Duodenal mucosa (tissue), 2 donors: ENCODE results near the gene U2SURP.
A peak's percentile ranks its signal among the peaks of the same experiment; 100 is the strongest.

Experiments
- H3K27ac ChIP-seq: one replicate; pipeline ENCODE4 v1.7.0; 2013; ENCODE audit warnings: low read depth, low read length
- H3K27me3 ChIP-seq, 2 donors: one replicate each; pipeline ENCODE4 v1.7.0; 2013; ENCODE audit warnings: low read length in 2 of 2, control low read depth in 1 of 2; ENCODE audit not compliant: insufficient read depth in 2 of 2, control insufficient read depth in 1 of 2
- H3K36me3 ChIP-seq, 2 donors: one replicate each; pipeline ENCODE4 v1.7.0; 2013; ENCODE audit warnings: low read length in 2 of 2, control low read depth in 1 of 2; ENCODE audit not compliant: insufficient read depth in 2 of 2, control insufficient read depth in 1 of 2
- H3K4me1 ChIP-seq, 2 donors: one replicate each; pipeline ENCODE4 v1.7.0; 2013; ENCODE audit warnings: low read length in 2 of 2, control low read depth in 1 of 2; ENCODE audit not compliant: insufficient read depth in 2 of 2, control insufficient read depth in 1 of 2
- H3K4me3 ChIP-seq, 2 donors: one replicate each; pipeline ENCODE4 v1.7.0; 2013; ENCODE audit warnings: low read length in 2 of 2, low read depth in 1 of 2
- H3K9ac ChIP-seq, 2 donors: one replicate each; pipeline ENCODE4 v1.7.0; 2013; ENCODE audit warnings: low read length in 2 of 2, low read depth in 1 of 2
- H3K9me3 ChIP-seq, 2 donors: one replicate each; pipeline ENCODE4 v1.7.0; 2013; ENCODE audit warnings: low read length in 2 of 2, control low read depth in 1 of 2; ENCODE audit not compliant: control insufficient read depth in 1 of 2

U2SURP gene

DNA sequence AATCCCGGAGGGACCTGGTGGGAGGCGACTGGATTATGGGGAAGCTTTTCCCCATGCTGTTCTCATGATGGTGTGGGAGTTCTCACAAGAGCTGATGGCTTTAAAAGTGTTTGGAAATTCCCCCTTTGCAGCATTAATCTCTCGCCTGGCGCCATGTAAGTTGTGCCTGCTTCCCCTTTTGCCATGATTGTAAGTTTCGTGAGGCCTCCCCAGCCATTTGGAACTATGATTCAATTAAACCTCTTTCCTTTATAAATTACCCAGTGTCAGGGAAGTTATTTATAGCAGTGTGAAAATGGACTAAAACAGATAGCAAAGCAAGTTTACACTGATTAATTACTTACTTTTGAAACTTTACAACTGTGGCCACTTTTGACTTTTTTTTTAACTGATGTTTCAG, 10.6 kb upstream of the U2SURP start:
- Histone ChIP-seq H3K36me3 (no peaks in the 10 kb centered on the region), H3K4me3 (no peak overlapping the region), H3K9me3 (no peaks in the 10 kb centered on the region), H3K27me3 (peaks cover 0 to 4% of the 10 kb centered on the region in 2 donors), H3K4me1 (peaks cover 0 to 2% of the 10 kb centered on the region in 2 donors), H3K9ac (no peak overlapping the region), H3K27ac (no peak overlapping the region)

DNA sequence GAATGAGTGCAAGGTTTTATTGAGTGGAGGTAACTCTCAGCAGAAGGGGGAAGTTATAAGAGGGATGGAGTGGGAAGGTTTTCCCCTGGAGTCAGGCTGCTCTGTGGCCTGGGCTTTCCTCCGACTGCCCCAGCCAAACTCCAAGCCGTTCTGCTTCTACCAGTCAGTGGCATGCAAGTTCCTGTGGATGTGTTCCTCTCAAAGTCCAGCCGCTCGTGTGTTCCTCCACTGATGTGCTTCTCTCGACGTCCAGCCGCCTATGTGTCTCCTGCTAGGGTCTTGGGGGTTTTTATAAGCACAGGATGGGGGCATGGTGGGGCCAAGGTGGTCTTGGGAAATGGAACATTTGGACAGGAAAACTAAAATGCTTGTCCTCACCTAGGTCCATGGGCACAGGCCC, 9.0 kb upstream of the U2SURP start:
- no peaks in the 10 kb centered on the region for H3K9me3 ChIP-seq
- peaks cover 0 to 4% of the 10 kb centered on the region in 2 donors for H3K27me3 ChIP-seq
- no peak overlapping the region for H3K4me3 ChIP-seq
- peaks cover 0 to 2% of the 10 kb centered on the region in 2 donors for H3K4me1 ChIP-seq
- H3K27ac ChIP-seq, result no peak overlapping the region
- H3K9ac ChIP-seq, result no peak overlapping the region
- no peaks in the 10 kb centered on the region for H3K36me3 ChIP-seq

GRCh38 chr3:142993958-142994442, 7.4 kb upstream of the U2SURP start:
- Histone ChIP-seq H3K27me3 (no peaks in the 10 kb centered on the region), H3K9me3 (no peaks in the 10 kb centered on the region), H3K27ac (no peak overlapping the region), H3K9ac (no peak overlapping the region), H3K36me3 (no peaks in the 10 kb centered on the region), H3K4me1 (no peaks in the 10 kb centered on the region), H3K4me3 (no peak overlapping the region)

DNA sequence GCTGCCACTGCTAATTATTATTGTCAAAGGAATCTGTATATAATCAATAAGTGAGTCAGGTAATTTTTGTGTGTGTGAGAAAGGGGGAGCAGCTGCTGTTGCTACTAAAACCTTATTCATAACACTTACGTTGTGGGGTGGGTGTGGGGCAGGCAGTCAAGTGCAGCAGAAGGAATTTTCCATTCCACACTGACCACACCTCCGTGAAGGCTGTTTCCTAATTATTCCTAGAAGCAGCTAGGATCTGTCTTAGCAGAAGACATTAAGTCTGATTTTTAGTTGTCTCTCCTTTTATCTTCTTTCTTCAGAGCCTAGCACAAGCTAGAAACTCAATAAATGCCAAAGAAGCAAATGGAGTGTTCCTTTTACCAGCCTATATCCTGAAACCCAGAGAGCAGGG, 4.0 kb upstream of the U2SURP start:
- Histone ChIP-seq H3K27ac (no peak overlapping the region), H3K9ac (no peak overlapping the region)

GRCh38 chr3:142998439-142998838, 2.9 kb upstream of the U2SURP start:
- Histone ChIP-seq H3K27me3 (no peaks in the 10 kb centered on the region), H3K9me3 (no peaks in the 10 kb centered on the region), H3K4me1 (peaks cover 14 to 16% of the 10 kb centered on the region in 2 donors), H3K4me3 (no peak overlapping the region), H3K9ac (no peak overlapping the region), H3K27ac (no peak overlapping the region), H3K36me3 (no peaks in the 10 kb centered on the region)

More for the DNA sequence above, 4.0 kb upstream of the U2SURP start:
- no peaks in the 10 kb centered on the region for H3K36me3 ChIP-seq
- no peaks in the 10 kb centered on the region for H3K9me3 ChIP-seq
- H3K4me3 ChIP-seq, result no peak overlapping the region
- H3K4me1 ChIP-seq, result peaks cover 6% of the 10 kb centered on the region in 2 donors
- H3K27me3 ChIP-seq, result no peaks in the 10 kb centered on the region

DNA sequence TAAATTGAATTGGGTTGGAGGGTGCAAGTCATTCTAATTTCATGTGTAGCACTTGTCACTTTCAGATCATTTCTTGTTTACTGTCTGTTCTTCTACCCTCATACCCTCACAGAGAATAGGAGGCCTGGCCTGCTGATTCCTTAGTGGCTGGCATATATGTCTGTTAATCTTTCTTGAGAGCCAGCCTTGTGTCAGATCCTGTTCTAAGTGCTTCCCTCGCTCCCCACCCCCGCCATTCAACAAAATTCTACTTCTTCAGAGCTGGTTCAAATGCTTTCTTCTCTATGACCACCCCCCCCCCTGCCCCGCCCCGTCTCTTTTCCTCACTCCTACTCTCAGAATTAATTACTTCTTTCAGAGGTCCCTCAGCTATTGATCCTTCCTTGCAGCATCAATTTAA, 1.5 kb upstream of the U2SURP start:
- Histone ChIP-seq H3K4me3 (peak overlapping the region in 1 of 2 donors; percentile 87), H3K36me3 (no peaks in the 10 kb centered on the region)

GRCh38 chr3:143000528-143000927, 842 bp upstream of the U2SURP start:
- H3K27me3 ChIP-seq, result no peaks in the 10 kb centered on the region
- no peaks in the 10 kb centered on the region for H3K9me3 ChIP-seq
- H3K27ac ChIP-seq, result peak overlapping the region; percentile 73
- no peaks in the 10 kb centered on the region for H3K36me3 ChIP-seq
- H3K4me3 ChIP-seq, result peak overlapping the region; percentile 87 to 98
- peaks cover 14 to 16% of the 10 kb centered on the region in 2 donors for H3K4me1 ChIP-seq
- peak overlapping the region; percentile 90 to 97 for H3K9ac ChIP-seq

More for the DNA sequence above, 1.5 kb upstream of the U2SURP start:
- Histone ChIP-seq H3K4me1 (peaks cover 14 to 16% of the 10 kb centered on the region in 2 donors), H3K9ac (peak overlapping the region in 1 of 2 donors; percentile 90), H3K27me3 (no peaks in the 10 kb centered on the region), H3K9me3 (no peaks in the 10 kb centered on the region), H3K27ac (no peak overlapping the region)

DNA sequence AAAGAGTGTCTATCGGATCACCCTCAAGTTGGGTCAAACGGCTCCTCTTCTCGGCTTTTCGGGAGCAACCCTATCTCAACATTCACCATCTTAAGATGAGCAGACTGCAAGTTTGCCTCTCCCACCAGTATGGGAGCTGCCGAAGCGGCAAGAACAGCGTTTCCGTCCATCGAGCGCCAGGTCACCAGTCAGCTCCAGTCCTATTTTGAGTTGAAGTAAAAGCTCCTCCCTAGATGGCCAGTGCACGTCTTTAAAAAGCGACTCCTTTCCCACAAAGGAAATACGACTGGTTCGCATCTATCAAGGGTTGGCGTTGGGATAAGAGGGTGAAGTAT, 369 bp upstream of the U2SURP start:
- peaks cover 14 to 16% of the 10 kb centered on the region in 2 donors for H3K4me1 ChIP-seq
- H3K4me3 ChIP-seq, result peak overlapping the region; percentile 87 to 98
- no peaks in the 10 kb centered on the region for H3K9me3 ChIP-seq
- no peaks in the 10 kb centered on the region for H3K36me3 ChIP-seq
- H3K27me3 ChIP-seq, result no peaks in the 10 kb centered on the region
- peak overlapping the region; percentile 73 for H3K27ac ChIP-seq
- H3K9ac ChIP-seq, result peak overlapping the region; percentile 90 to 97

DNA sequence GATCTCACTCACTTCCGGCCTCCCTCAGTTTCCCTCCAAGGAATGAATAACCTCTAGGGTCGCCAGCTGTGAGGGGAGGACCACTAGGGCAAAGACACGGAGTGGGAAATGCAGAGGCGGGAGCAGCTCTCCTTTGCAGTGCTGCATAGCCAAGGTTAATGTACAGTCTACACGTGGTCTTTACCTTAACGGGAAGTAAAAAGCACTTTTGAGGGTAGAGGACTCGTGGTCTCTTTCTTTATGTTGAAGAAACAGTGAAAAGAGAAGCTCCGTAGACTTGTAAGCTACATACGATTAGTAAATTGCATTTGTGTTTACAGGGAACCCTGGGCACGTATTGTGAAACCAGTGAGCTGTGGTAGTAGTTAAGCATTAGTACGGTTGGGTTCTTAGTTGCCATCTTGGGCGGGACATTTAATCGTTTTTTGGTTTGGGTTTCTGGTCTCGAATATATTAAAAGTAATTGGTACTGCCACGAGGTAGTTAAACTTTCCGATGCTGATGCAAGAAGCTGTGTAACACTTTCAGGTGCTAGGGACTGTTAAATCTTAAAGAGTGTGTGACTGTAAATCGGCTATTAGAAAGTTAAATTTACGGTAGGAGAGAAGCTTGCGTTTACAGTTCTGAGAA, 828 bp downstream of the U2SURP start:
- peak overlapping the region; percentile 74 for H3K27ac ChIP-seq

GRCh38 chr3:143002727-143003126, 1.4 kb downstream of the U2SURP start:
- H3K27ac ChIP-seq, result no peak overlapping the region
- H3K9ac ChIP-seq, result peak overlapping the region in 1 of 2 donors; percentile 90
- H3K4me3 ChIP-seq, result peak overlapping the region; percentile 87 to 98
- peaks cover 14 to 16% of the 10 kb centered on the region in 2 donors for H3K4me1 ChIP-seq
- H3K9me3 ChIP-seq, result no peaks in the 10 kb centered on the region
- no peaks in the 10 kb centered on the region for H3K36me3 ChIP-seq
- H3K27me3 ChIP-seq, result no peaks in the 10 kb centered on the region

More for the DNA sequence above, 828 bp downstream of the U2SURP start:
- Histone ChIP-seq H3K4me1 (peaks cover 14 to 16% of the 10 kb centered on the region in 2 donors), H3K9ac (peak overlapping the region; percentile 90 to 97), H3K9me3 (no peaks in the 10 kb centered on the region), H3K4me3 (peak overlapping the region; percentile 87 to 98), H3K27me3 (no peaks in the 10 kb centered on the region), H3K36me3 (no peaks in the 10 kb centered on the region)
